Activated CD4-positive, alpha-beta T cell treated with anti-CD3 and anti-CD28 coated beads, Interleukin-2, amount 10 ng/mL, durations not matched to agents 24 days and 14 days (primary cell): Measurements from ENCODE around the gene DUS1L. TPM values are rescaled to one million over a fixed set of nuclear protein-coding genes. Genes with fewer than 3 reads are reported as not detected.

Experiments used
- DNase-seq: peaks from one replicate; pipeline ENCODE4 v3.0.0; 2022
- H3K27ac Mint-ChIP-seq: one replicate; pipeline ENCODE4 v1.8.0; 2022; ENCODE audit warnings: mild to moderate bottlenecking, mixed read lengths
- H3K27me3 Mint-ChIP-seq: one replicate; pipeline ENCODE4 v1.8.0; 2022; ENCODE audit warnings: mixed read lengths
- H3K36me3 Mint-ChIP-seq: one replicate; pipeline ENCODE4 v1.8.0; 2022; ENCODE audit warnings: low read depth, mild to moderate bottlenecking, mixed read lengths
- H3K4me1 Mint-ChIP-seq: one replicate; pipeline ENCODE4 v1.8.0; 2021; ENCODE audit warnings: mixed read lengths
- H3K4me3 Mint-ChIP-seq: one replicate; pipeline ENCODE4 v1.8.0; 2022; ENCODE audit warnings: mild to moderate bottlenecking, moderate library complexity, mixed read lengths
- H3K9me3 Mint-ChIP-seq: one replicate; pipeline ENCODE4 v1.8.0; 2021; ENCODE audit warnings: mixed read lengths
- intact Hi-C: fragments of 100-400 bp; cut with micrococcal nuclease; formaldehyde crosslinking; loops from one replicate; pipeline ENCODE4 v1.15.1; 2023
- total RNA-seq: library from RNA; stranded (reverse); gene quantifications from 2 replicates; pipeline ENCODE4 v1.2.3, GENCODE V29; 2022

Gene DUS1L
- total RNA-seq, 1 donor from 2014 or later: 230 TPM

- intact Hi-C loops: no loop called here
- no peaks in the 10 kb centered on the region for H3K27me3 Mint-ChIP-seq
- peaks cover 13% of the 10 kb centered on the region for H3K4me1 Mint-ChIP-seq
- no peak overlapping the region for H3K4me3 Mint-ChIP-seq
- H3K36me3 Mint-ChIP-seq: peaks cover 6% of the 10 kb centered on the region
- no peak for DNase-seq
- no peak overlapping the region for H3K27ac Mint-ChIP-seq
- H3K9me3 Mint-ChIP-seq: no peaks in the 10 kb centered on the region
Observed at GRCh38 chr17:82016875-82017459, 48.6 kb downstream of the DUS1L start.

- no peak for DNase-seq
- Mint-ChIP-seq H3K27me3 (no peaks in the 10 kb centered on the region), H3K9me3 (no peaks in the 10 kb centered on the region), H3K4me1 (peaks cover 6% of the 10 kb centered on the region), H3K27ac (no peak overlapping the region), H3K4me3 (no peak overlapping the region), H3K36me3 (peaks cover 6% of the 10 kb centered on the region)
- intact Hi-C loops: no loop called here
Observed at GRCh38 chr17:82016061-82016874, 49.3 kb downstream of the DUS1L start.

- H3K4me1 Mint-ChIP-seq: peaks cover 3% of the 10 kb centered on the region
- DNase-seq: no peak
- peaks cover 4% of the 10 kb centered on the region for H3K36me3 Mint-ChIP-seq
- no peaks in the 10 kb centered on the region for H3K9me3 Mint-ChIP-seq
- H3K4me3 Mint-ChIP-seq: no peak overlapping the region
- no peak overlapping the region for H3K27ac Mint-ChIP-seq
- H3K27me3 Mint-ChIP-seq: no peaks in the 10 kb centered on the region
- intact Hi-C loops: no loop called here
Observed at GRCh38 chr17:82015311-82015971, 50.2 kb downstream of the DUS1L start.

- no peak for DNase-seq
- Mint-ChIP-seq H3K27ac (no peak overlapping the region), H3K27me3 (no peaks in the 10 kb centered on the region), H3K36me3 (peaks cover 4% of the 10 kb centered on the region), H3K9me3 (no peaks in the 10 kb centered on the region), H3K4me1 (no peaks in the 10 kb centered on the region), H3K4me3 (no peak overlapping the region)
- intact Hi-C loops: no loop called here
Observed at GRCh38 chr17:82014971-82015310, 50.7 kb downstream of the DUS1L start.

- intact Hi-C loops: no loop called here
- Mint-ChIP-seq H3K4me1 (no peaks in the 10 kb centered on the region), H3K27ac (no peak overlapping the region), H3K36me3 (peaks cover 4% of the 10 kb centered on the region), H3K9me3 (no peaks in the 10 kb centered on the region), H3K4me3 (no peak overlapping the region), H3K27me3 (no peaks in the 10 kb centered on the region)
- no peak for DNase-seq
Observed at GRCh38 chr17:82014432-82014831, 51.2 kb downstream of the DUS1L start.

GRCh38 chr17:82013772-82014321, 51.8 kb downstream of the DUS1L start:
- intact Hi-C loops: no loop called here
- no peak for DNase-seq
- Mint-ChIP-seq H3K36me3 (peaks cover 2% of the 10 kb centered on the region), H3K27ac (no peak overlapping the region), H3K4me1 (no peaks in the 10 kb centered on the region), H3K27me3 (no peaks in the 10 kb centered on the region), H3K9me3 (no peaks in the 10 kb centered on the region), H3K4me3 (no peak overlapping the region)

GRCh38 chr17:82013341-82013740, 52.3 kb downstream of the DUS1L start:
- H3K4me3 Mint-ChIP-seq: no peak overlapping the region
- H3K36me3 Mint-ChIP-seq: peaks cover under 1% of the 10 kb centered on the region
- H3K27me3 Mint-ChIP-seq: no peaks in the 10 kb centered on the region
- no peak overlapping the region for H3K27ac Mint-ChIP-seq
- no peak for DNase-seq
- H3K4me1 Mint-ChIP-seq: no peaks in the 10 kb centered on the region
- intact Hi-C loops: no loop called here
- no peaks in the 10 kb centered on the region for H3K9me3 Mint-ChIP-seq

GRCh38 chr17:82012640-82013295, 52.8 kb downstream of the DUS1L start:
- Mint-ChIP-seq H3K36me3 (no peaks in the 10 kb centered on the region), H3K27ac (no peak overlapping the region), H3K4me1 (no peaks in the 10 kb centered on the region), H3K4me3 (no peak overlapping the region), H3K27me3 (no peaks in the 10 kb centered on the region), H3K9me3 (no peaks in the 10 kb centered on the region)
- DNase-seq: no peak
- intact Hi-C loops: no loop called here

GRCh38 chr17:82012261-82012639, 53.4 kb downstream of the DUS1L start:
- Mint-ChIP-seq H3K36me3 (no peaks in the 10 kb centered on the region), H3K27ac (no peak overlapping the region), H3K27me3 (no peaks in the 10 kb centered on the region), H3K9me3 (no peaks in the 10 kb centered on the region), H3K4me1 (no peaks in the 10 kb centered on the region), H3K4me3 (no peak overlapping the region)
- intact Hi-C loops: no loop called here
- DNase-seq: no peak

- H3K27me3 Mint-ChIP-seq: no peaks in the 10 kb centered on the region
- H3K27ac Mint-ChIP-seq: no peak overlapping the region
- H3K4me1 Mint-ChIP-seq: no peaks in the 10 kb centered on the region
- DNase-seq: no peak
- H3K36me3 Mint-ChIP-seq: no peaks in the 10 kb centered on the region
- H3K9me3 Mint-ChIP-seq: no peaks in the 10 kb centered on the region
- H3K4me3 Mint-ChIP-seq: no peak overlapping the region
- intact Hi-C loops: no loop called here
Observed at GRCh38 chr17:82011617-82012187, 53.9 kb downstream of the DUS1L start.

GRCh38 chr17:82010575-82011525, 54.8 kb downstream of the DUS1L start:
- Mint-ChIP-seq H3K27me3 (no peaks in the 10 kb centered on the region), H3K4me1 (no peaks in the 10 kb centered on the region), H3K27ac (no peak overlapping the region), H3K9me3 (no peaks in the 10 kb centered on the region), H3K4me3 (no peak overlapping the region), H3K36me3 (no peaks in the 10 kb centered on the region)
- DNase-seq: no peak
- intact Hi-C loops: no loop called here

GRCh38 chr17:82009413-82009812, 56.2 kb downstream of the DUS1L start:
- Mint-ChIP-seq H3K4me3 (no peak overlapping the region), H3K4me1 (no peaks in the 10 kb centered on the region), H3K36me3 (no peaks in the 10 kb centered on the region), H3K27ac (no peak overlapping the region), H3K9me3 (no peaks in the 10 kb centered on the region), H3K27me3 (no peaks in the 10 kb centered on the region)
- intact Hi-C loops: no loop called here
- no peak for DNase-seq

- no peak overlapping the region for H3K27ac Mint-ChIP-seq
- H3K4me1 Mint-ChIP-seq: no peaks in the 10 kb centered on the region
- DNase-seq: no peak
- H3K9me3 Mint-ChIP-seq: no peaks in the 10 kb centered on the region
- no peak overlapping the region for H3K4me3 Mint-ChIP-seq
- no peaks in the 10 kb centered on the region for H3K27me3 Mint-ChIP-seq
- intact Hi-C loops: no loop called here
- H3K36me3 Mint-ChIP-seq: no peaks in the 10 kb centered on the region
Observed at GRCh38 chr17:82008941-82009405, 56.6 kb downstream of the DUS1L start.
